Liver (tissue), 9 donors: ENCODE results near the gene SLC22A5. TPM values are rescaled to one million over a fixed set of nuclear protein-coding genes. Genes with fewer than 3 reads are reported as not detected.

Experiments
- DNase-seq: peaks from one replicate; pipeline ENCODE4 v3.0.0-alpha.2; 2017; ENCODE audit warnings: low spot score
- H3K27ac ChIP-seq, 2 donors: one replicate each; pipeline ENCODE4 v1.7.0; 2013; ENCODE audit warnings: inconsistent platforms in 2 of 2, low read length in 2 of 2, control low read depth in 1 of 2, low read depth in 1 of 2, mild to moderate bottlenecking in 1 of 2
- H3K27me3 ChIP-seq, 4 donors: one replicate each; pipeline versions ENCODE4 v1.6.1 to v1.7.0; 2013; ENCODE audit warnings: low read length in 3 of 4, inconsistent platforms in 1 of 4, mild to moderate bottlenecking in 1 of 4, moderate library complexity in 1 of 4; ENCODE audit not compliant: control insufficient read depth in 4 of 4, insufficient read depth in 4 of 4
- H3K36me3 ChIP-seq, 4 donors: one replicate each; pipeline versions ENCODE4 v1.6.1 to v1.7.0; 2013; ENCODE audit warnings: low read length in 3 of 4, mild to moderate bottlenecking in 3 of 4, low read depth in 1 of 4, moderate library complexity in 1 of 4; ENCODE audit not compliant: control insufficient read depth in 4 of 4, insufficient read depth in 3 of 4
- H3K4me1 ChIP-seq, 4 donors: one replicate each; pipeline versions ENCODE4 v1.6.1 to v1.7.0; 2013; ENCODE audit warnings: low read length in 3 of 4, mild to moderate bottlenecking in 3 of 4, moderate library complexity in 1 of 4; ENCODE audit not compliant: control insufficient read depth in 4 of 4, insufficient read depth in 4 of 4
- H3K4me3 ChIP-seq, 3 donors: one replicate each; pipeline versions ENCODE4 v1.6.1 to v1.7.0; 2013; ENCODE audit warnings: low read length in 3 of 3, control low read depth in 1 of 3, low read depth in 1 of 3, mild to moderate bottlenecking in 1 of 3
- H3K9ac ChIP-seq, 2 donors: one replicate each; pipeline ENCODE4 v1.7.0; 2013; ENCODE audit warnings: low read length in 2 of 2, mild to moderate bottlenecking in 2 of 2, moderate library complexity in 2 of 2, control low read depth in 1 of 2, low read depth in 1 of 2
- H3K9me3 ChIP-seq, 4 donors: one replicate each; pipeline versions ENCODE4 v1.6.1 to v1.7.0; 2013; ENCODE audit warnings: low read length in 3 of 4; ENCODE audit not compliant: control insufficient read depth in 4 of 4
- EGR1 ChIP-seq, 2 donors: IDR thresholded peaks; 2 replicates each; pipeline ENCODE4 v1.6.1; 2016 to 2018; ENCODE audit warnings: antibody characterized with exemption in 2 of 2, low read depth in 2 of 2
- FOXA2 ChIP-seq: IDR thresholded peaks from 2 replicates; pipeline ENCODE4 v1.6.1; 2016; ENCODE audit warnings: antibody characterized with exemption
- GABPA ChIP-seq, 2 donors: IDR thresholded peaks in 1 of 2; conservative IDR thresholded peaks in 1 of 2; 2 replicates each; pipeline ENCODE4 v1.6.1; 2016; ENCODE audit warnings: antibody characterized with exemption in 2 of 2, mild to moderate bottlenecking in 1 of 2, moderate library complexity in 1 of 2
- HNF4A ChIP-seq, 2 donors: conservative IDR thresholded peaks; 2 replicates each; pipeline ENCODE4 v1.6.1; 2016; ENCODE audit warnings: antibody characterized with exemption in 2 of 2, mild to moderate bottlenecking in 2 of 2
- HNF4G ChIP-seq: IDR thresholded peaks from 2 replicates; pipeline ENCODE4 v1.6.1; 2016; ENCODE audit warnings: antibody characterized with exemption
- JUND ChIP-seq, 2 donors: IDR thresholded peaks; 2 replicates each; pipeline ENCODE4 v1.6.1; 2016; ENCODE audit warnings: antibody characterized with exemption in 2 of 2
- RAD21 ChIP-seq, 2 donors: IDR thresholded peaks; 2 replicates each; pipeline ENCODE4 v1.6.1; 2016; ENCODE audit warnings: antibody characterized with exemption in 2 of 2, mild to moderate bottlenecking in 2 of 2
- RXRA ChIP-seq, 2 donors: IDR thresholded peaks; 2 replicates each; pipeline ENCODE4 v1.6.1; 2017 to 2018; ENCODE audit warnings: antibody characterized with exemption in 2 of 2, mild to moderate bottlenecking in 1 of 2
- SP1 ChIP-seq: IDR thresholded peaks from 2 replicates; pipeline ENCODE4 v1.6.1; 2018; ENCODE audit warnings: antibody characterized with exemption, mild to moderate bottlenecking
- TAF1 ChIP-seq: conservative IDR thresholded peaks from 2 replicates; pipeline ENCODE4 v1.6.1; 2016; ENCODE audit warnings: antibody characterized with exemption, mild to moderate bottlenecking
- YY1 ChIP-seq: IDR thresholded peaks from 2 replicates; pipeline ENCODE4 v1.6.1; 2016; ENCODE audit warnings: antibody characterized with exemption, mild to moderate bottlenecking
- polyA plus RNA-seq, 2 donors: library from polyadenylated mRNA; stranded (reverse) in 1 of 2; unstranded in 1 of 2; fragments of 200-250 nt in 1 of 2; fragments of >200 nt in 1 of 2; fragmentation: Nextera tagmentation in 1 of 2; extraction: Ambion mirVana in 1 of 2; gene quantifications; one replicate each; pipeline versions ENCODE4 v1.2.1 to v1.2.3, GENCODE V29; 2013 to 2015
- total RNA-seq, 2 donors: library from RNA; depleted of rRNA; stranded (reverse); fragments of >200 nt; gene quantifications; one replicate each; pipeline ENCODE4 v1.2.3, GENCODE V29; 2014
- TF ChIP-seq, protein P1 (sequence below): fragments of 150-350 bp; IDR thresholded peaks from 2 replicates; pipeline ENCODE4 v1.5.1; 2017; ENCODE audit warnings: improper control_type of control experiment, low read depth, low read length; ENCODE audit not compliant: missing input control
- TF ChIP-seq, protein P2 (sequence below): IDR thresholded peaks from 2 replicates; pipeline ENCODE4 v1.6.1; 2016; ENCODE audit warnings: antibody characterized with exemption
- TF ChIP-seq, protein P3 (sequence below): IDR thresholded peaks from 2 replicates; pipeline ENCODE4 v1.6.1; 2016; ENCODE audit warnings: antibody characterized with exemption
- TF ChIP-seq, protein P4 (sequence below): IDR thresholded peaks from 2 replicates; pipeline ENCODE4 v1.6.1; 2016; ENCODE audit warnings: antibody characterized with exemption, mild to moderate bottlenecking
- TF ChIP-seq, protein P5 (sequence below): IDR thresholded peaks from 2 replicates; pipeline ENCODE4 v1.6.1; 2016; ENCODE audit warnings: antibody characterized with exemption
- donor health status: healthy.
- donor health status: healthy.
- donor health status: healthy.
- donor health status: healthy.
- donor health status: healthy.

SLC22A5 gene
- total and polyA plus RNA-seq, 4 donors: 3.4 to 12.7 (median 8.5) TPM

DNA sequence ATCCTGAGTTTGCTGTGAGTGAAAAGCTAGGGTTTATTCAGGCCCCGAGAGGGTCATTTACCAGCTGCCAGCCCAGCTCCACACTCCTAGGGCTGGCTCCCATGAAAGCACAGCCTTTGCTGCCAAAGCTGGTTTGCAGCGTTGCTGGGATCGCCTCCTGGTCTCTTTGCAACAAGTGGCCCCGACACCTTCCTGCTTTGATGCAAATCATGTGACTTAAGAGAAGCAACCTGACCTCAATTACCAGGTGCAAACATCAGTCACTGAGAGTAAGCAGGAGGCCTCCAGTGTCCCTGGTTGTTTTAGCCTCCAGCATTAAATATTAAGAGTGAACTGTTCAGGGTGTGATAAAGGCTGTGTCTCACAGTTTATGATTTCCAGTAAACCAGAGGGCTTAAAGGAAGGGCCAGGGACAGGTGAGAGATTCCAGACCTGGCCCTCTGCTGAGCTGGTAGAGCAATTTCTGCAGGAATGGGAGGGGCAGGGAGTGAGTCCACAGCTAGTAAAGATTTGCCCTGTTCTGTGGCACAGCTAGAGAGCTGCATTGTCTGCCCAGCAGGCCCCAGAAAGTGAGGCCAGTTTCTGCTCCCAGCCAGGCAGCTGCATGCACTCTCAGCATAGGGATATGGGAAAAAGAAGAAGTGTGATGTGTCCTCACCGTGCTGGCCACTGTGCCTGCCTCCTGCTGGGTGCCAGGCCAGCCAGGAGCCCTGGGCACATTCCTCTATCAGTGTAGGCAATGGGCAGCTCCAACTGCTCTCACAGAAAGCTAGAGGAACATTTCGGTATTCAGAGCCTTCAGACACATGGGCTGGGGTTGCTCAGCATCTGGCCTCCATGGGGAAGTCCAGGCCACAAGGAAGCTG lies 58.0 kb downstream of the SLC22A5 start (continued):
- TF ChIP-seq, protein P1, sequence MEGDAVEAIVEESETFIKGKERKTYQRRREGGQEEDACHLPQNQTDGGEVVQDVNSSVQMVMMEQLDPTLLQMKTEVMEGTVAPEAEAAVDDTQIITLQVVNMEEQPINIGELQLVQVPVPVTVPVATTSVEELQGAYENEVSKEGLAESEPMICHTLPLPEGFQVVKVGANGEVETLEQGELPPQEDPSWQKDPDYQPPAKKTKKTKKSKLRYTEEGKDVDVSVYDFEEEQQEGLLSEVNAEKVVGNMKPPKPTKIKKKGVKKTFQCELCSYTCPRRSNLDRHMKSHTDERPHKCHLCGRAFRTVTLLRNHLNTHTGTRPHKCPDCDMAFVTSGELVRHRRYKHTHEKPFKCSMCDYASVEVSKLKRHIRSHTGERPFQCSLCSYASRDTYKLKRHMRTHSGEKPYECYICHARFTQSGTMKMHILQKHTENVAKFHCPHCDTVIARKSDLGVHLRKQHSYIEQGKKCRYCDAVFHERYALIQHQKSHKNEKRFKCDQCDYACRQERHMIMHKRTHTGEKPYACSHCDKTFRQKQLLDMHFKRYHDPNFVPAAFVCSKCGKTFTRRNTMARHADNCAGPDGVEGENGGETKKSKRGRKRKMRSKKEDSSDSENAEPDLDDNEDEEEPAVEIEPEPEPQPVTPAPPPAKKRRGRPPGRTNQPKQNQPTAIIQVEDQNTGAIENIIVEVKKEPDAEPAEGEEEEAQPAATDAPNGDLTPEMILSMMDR: no peak
- TF ChIP-seq, protein P2, sequence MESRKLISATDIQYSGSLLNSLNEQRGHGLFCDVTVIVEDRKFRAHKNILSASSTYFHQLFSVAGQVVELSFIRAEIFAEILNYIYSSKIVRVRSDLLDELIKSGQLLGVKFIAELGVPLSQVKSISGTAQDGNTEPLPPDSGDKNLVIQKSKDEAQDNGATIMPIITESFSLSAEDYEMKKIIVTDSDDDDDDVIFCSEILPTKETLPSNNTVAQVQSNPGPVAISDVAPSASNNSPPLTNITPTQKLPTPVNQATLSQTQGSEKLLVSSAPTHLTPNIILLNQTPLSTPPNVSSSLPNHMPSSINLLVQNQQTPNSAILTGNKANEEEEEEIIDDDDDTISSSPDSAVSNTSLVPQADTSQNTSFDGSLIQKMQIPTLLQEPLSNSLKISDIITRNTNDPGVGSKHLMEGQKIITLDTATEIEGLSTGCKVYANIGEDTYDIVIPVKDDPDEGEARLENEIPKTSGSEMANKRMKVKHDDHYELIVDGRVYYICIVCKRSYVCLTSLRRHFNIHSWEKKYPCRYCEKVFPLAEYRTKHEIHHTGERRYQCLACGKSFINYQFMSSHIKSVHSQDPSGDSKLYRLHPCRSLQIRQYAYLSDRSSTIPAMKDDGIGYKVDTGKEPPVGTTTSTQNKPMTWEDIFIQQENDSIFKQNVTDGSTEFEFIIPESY: no peak
- no peak for TF ChIP-seq HNF4G
- peak in 1 of 2 donors; percentile 69 for TF ChIP-seq RXRA (IDR thresholded peaks at IDR 0.05)
- TF ChIP-seq SP1: peak; percentile 17
- no peak for TF ChIP-seq FOXA2
- TF ChIP-seq, protein P3, sequence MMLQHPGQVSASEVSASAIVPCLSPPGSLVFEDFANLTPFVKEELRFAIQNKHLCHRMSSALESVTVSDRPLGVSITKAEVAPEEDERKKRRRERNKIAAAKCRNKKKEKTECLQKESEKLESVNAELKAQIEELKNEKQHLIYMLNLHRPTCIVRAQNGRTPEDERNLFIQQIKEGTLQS: no peak

DNA sequence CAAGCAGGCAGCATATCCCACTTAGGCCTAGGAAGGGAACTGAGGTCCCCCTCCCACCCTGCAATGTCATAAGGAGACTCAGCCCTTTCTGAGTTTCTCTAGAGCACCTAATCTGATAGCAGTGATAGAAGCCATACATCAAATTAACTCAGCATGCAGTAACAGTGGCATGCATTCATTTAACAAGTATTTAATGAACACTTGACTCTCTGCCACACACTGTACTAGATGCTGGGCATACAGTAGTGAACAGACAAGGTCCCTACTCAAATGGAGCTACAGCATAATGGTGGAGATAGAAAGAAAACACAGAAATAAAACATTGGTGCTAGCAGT lies 58.6 kb downstream of the SLC22A5 start:
- peak overlapping the region in 1 of 2 donors; percentile 17 for H3K9ac ChIP-seq
- H3K27ac ChIP-seq: peak overlapping the region; percentile 81 to 94
- TF ChIP-seq EGR1 (IDR thresholded peaks at IDR 0.05; ENCODE audit: low read depth in 2 of 2): no peak
- TF ChIP-seq HNF4A (conservative IDR thresholded peaks at IDR 0.05): no peak
- TF ChIP-seq, protein P4, sequence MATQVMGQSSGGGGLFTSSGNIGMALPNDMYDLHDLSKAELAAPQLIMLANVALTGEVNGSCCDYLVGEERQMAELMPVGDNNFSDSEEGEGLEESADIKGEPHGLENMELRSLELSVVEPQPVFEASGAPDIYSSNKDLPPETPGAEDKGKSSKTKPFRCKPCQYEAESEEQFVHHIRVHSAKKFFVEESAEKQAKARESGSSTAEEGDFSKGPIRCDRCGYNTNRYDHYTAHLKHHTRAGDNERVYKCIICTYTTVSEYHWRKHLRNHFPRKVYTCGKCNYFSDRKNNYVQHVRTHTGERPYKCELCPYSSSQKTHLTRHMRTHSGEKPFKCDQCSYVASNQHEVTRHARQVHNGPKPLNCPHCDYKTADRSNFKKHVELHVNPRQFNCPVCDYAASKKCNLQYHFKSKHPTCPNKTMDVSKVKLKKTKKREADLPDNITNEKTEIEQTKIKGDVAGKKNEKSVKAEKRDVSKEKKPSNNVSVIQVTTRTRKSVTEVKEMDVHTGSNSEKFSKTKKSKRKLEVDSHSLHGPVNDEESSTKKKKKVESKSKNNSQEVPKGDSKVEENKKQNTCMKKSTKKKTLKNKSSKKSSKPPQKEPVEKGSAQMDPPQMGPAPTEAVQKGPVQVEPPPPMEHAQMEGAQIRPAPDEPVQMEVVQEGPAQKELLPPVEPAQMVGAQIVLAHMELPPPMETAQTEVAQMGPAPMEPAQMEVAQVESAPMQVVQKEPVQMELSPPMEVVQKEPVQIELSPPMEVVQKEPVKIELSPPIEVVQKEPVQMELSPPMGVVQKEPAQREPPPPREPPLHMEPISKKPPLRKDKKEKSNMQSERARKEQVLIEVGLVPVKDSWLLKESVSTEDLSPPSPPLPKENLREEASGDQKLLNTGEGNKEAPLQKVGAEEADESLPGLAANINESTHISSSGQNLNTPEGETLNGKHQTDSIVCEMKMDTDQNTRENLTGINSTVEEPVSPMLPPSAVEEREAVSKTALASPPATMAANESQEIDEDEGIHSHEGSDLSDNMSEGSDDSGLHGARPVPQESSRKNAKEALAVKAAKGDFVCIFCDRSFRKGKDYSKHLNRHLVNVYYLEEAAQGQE: no peak
- TF ChIP-seq, protein P1: no peak
- TF ChIP-seq TAF1: no peak
- no peak for TF ChIP-seq RAD21 (IDR thresholded peaks at IDR 0.05)
- TF ChIP-seq JUND (IDR thresholded peaks at IDR 0.05): no peak
- no peak for TF ChIP-seq YY1
- TF ChIP-seq, protein P5, sequence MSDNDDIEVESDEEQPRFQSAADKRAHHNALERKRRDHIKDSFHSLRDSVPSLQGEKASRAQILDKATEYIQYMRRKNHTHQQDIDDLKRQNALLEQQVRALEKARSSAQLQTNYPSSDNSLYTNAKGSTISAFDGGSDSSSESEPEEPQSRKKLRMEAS: no peak
- no peak for TF ChIP-seq GABPA (IDR thresholded peaks at IDR 0.05 in 1 of 2, conservative IDR thresholded peaks at IDR 0.05 in 1 of 2)
- TF ChIP-seq, protein P2: no peak
- no peaks in the 10 kb centered on the region for H3K9me3 ChIP-seq
- H3K4me1 ChIP-seq: peaks cover 19 to 56% (median 40%) of the 10 kb centered on the region in 4 donors
- no peak overlapping the region for H3K4me3 ChIP-seq
- no peak for DNase-seq
- H3K36me3 ChIP-seq: peaks cover 0 to 4% (median 0%) of the 10 kb centered on the region in 4 donors
- H3K27me3 ChIP-seq: no peaks in the 10 kb centered on the region
